GM19351 (cell line): Measurements from ENCODE around the gene NRIP2.

Experiments used
- ATAC-seq: cut with Tn5 transposase; IDR thresholded peaks from one replicate; pipeline ENCODE4 v1.9.1; 2021; ENCODE audit warnings: mild to moderate bottlenecking, moderate library complexity; ENCODE audit not compliant: unreplicated experiment

The NRIP2 gene

GRCh38 chr12:2776129-2776806, 58.6 kb downstream of the NRIP2 start:
- no peak for ATAC-seq

- ATAC-seq, result no peak
Observed at GRCh38 chr12:2775431-2775830, 59.4 kb downstream of the NRIP2 start.
